SK-N-SH (cell line): ENCODE data around the gene TMED9. TPM values are rescaled to one million over a fixed set of nuclear protein-coding genes. Genes with fewer than 3 reads are reported as not detected.
"Not testable (repeated sequence)": the region's sequence is repeated elsewhere in the genome, so short reads cannot be mapped to it uniquely, and the experiment has no call there.

Source experiments
- CTCF ChIA-PET: fragments of 300-600, 350-600 bp; formaldehyde crosslinking; extraction: SDS; loops from one replicate; lab custom pipeline; 2021; lab: Yijun Ruan, JAX
- POLR2A ChIA-PET: fragments of 350-600 bp; sonication (Branson Sonifier 250); formaldehyde crosslinking; extraction: SDS; loops from one replicate; lab custom pipeline; 2020; ENCODE audit warnings: antibody characterized with exemption, inconsistent platforms; lab: Yijun Ruan, JAX
- DNase-seq: peaks from one replicate; pipeline ENCODE4 v3.0.0; 2012
- H2AFZ ChIP-seq: fragments of 200-600 bp; sonication (generic); 2 replicates; pipeline ENCODE4 v1.8.1; 2016; ENCODE audit warnings: antibody characterized with exemption, mild to moderate bottlenecking, low read depth
- H3F3A ChIP-seq: fragments of 200-600 bp; sonication (generic); replicated peaks from 2 replicates; pipeline ENCODE3; 2016; ENCODE audit warnings: antibody characterized with exemption, mild to moderate bottlenecking; ENCODE audit not compliant: insufficient read depth
- H3K27ac ChIP-seq, 2 experiments: fragments of 200-500 bp in 1 of 2; fragments of 200-600 bp in 1 of 2; sonication (Bioruptor generic) in 1 of 2; sonication (generic), shearing (Covaris generic) in 1 of 2; 2 replicates each; pipeline versions ENCODE4 v1.5.1 to v1.6.1; 2014 to 2016; ENCODE audit warnings: low read depth in 2 of 2, inconsistent platforms in 1 of 2, low read length in 1 of 2, mild to moderate bottlenecking in 1 of 2, mixed read lengths in 1 of 2
- H3K27me3 ChIP-seq: fragments of 200-600 bp; sonication (generic), shearing (Covaris generic); 2 replicates; pipeline ENCODE4 v1.6.1; 2016; ENCODE audit warnings: mixed run types; ENCODE audit not compliant: insufficient read depth
- H3K36me3 ChIP-seq, 2 experiments: fragments of 200-500 bp in 1 of 2; fragments of 200-600 bp in 1 of 2; sonication (Bioruptor generic) in 1 of 2; sonication (generic) in 1 of 2; replicated peaks in 1 of 2; 2 replicates each; pipeline versions ENCODE3 to v1.5.1; 2014 to 2016; ENCODE audit warnings: low read length in 1 of 2, mild to moderate bottlenecking in 1 of 2; ENCODE audit not compliant: insufficient read depth in 2 of 2, control insufficient read depth in 1 of 2
- H3K4me1 ChIP-seq, 2 experiments: fragments of 200-500 bp in 1 of 2; fragments of 200-600 bp in 1 of 2; sonication (Bioruptor generic) in 1 of 2; sonication (generic), shearing (Covaris generic) in 1 of 2; 2 replicates each; pipeline versions ENCODE4 v1.5.1 to v1.6.1; 2014 to 2016; ENCODE audit warnings: low read depth in 1 of 2, low read length in 1 of 2, mixed run types in 1 of 2; ENCODE audit not compliant: insufficient read depth in 2 of 2, control insufficient read depth in 1 of 2
- H3K4me2 ChIP-seq: fragments of 200-600 bp; sonication (generic), shearing (Covaris generic); 2 replicates; pipeline ENCODE4 v1.6.1; 2017; ENCODE audit warnings: mixed run types
- H3K4me3 ChIP-seq, 2 experiments: fragments of 200-500 bp in 1 of 2; fragments of 200-600 bp in 1 of 2; sonication (Bioruptor generic) in 1 of 2; sonication (generic), shearing (Covaris generic) in 1 of 2; 2 replicates each; pipeline versions ENCODE4 v1.5.1 to v1.8.1; 2014 to 2016; ENCODE audit warnings: low read depth in 2 of 2, inconsistent platforms in 1 of 2, low read length in 1 of 2, mild to moderate bottlenecking in 1 of 2, mixed read lengths in 1 of 2, moderate library complexity in 1 of 2
- H3K79me2 ChIP-seq: fragments of 200-600 bp; sonication (generic); 2 replicates; pipeline ENCODE4 v1.8.1; 2017; ENCODE audit warnings: mild to moderate bottlenecking; ENCODE audit not compliant: insufficient read depth
- H3K9ac ChIP-seq: fragments of 200-600 bp; sonication (generic); 2 replicates; pipeline ENCODE4 v1.6.1; 2017; ENCODE audit warnings: mixed run types
- H3K9me2 ChIP-seq: fragments of 200-600 bp; sonication (generic); 2 replicates; pipeline ENCODE4 v1.6.1; 2017; ENCODE audit warnings: mixed run types
- H3K9me3 ChIP-seq: fragments of 200-600 bp; sonication (generic); 2 replicates; pipeline ENCODE4 v1.6.1; 2017; ENCODE audit warnings: mixed run types, mild to moderate bottlenecking, moderate library complexity
- H4K20me1 ChIP-seq: fragments of 200-600 bp; sonication (generic); 2 replicates; pipeline ENCODE4 v1.6.1; 2017; ENCODE audit warnings: mild to moderate bottlenecking, mixed run types; ENCODE audit not compliant: insufficient read depth
- EZH2phosphoT487 ChIP-seq: fragments of 200-600 bp; sonication (generic); IDR thresholded peaks from 2 replicates; pipeline ENCODE4 v1.6.1; 2017; ENCODE audit warnings: low read depth, mixed run types, mild to moderate bottlenecking, antibody characterized with exemption, moderate library complexity, borderline replicate concordance
- JUND ChIP-seq: IDR thresholded peaks from 2 replicates; pipeline ENCODE4 v1.4.0; 2012
- NRF1 ChIP-seq: IDR thresholded peaks from 2 replicates; pipeline ENCODE4 v1.6.1; 2012; ENCODE audit warnings: low read depth, mild to moderate bottlenecking, low read length
- WGBS: methylation state at CpG from one replicate; pipeline ENCODE4 v1.1.6; 2017; ENCODE audit warnings: low lambda C conversion rate; 5-methylcytosine and 5-hydroxymethylcytosine counted together
- polyA plus RNA-seq, 3 experiments: library from polyadenylated mRNA; depleted of rRNA; stranded (reverse); fragments of >200 nt; gene quantifications; 2 replicates each; pipeline ENCODE4 v1.2.3, GENCODE V29; 2012
- TF ChIP-seq, protein P1 (sequence below): IDR thresholded peaks from 2 replicates; pipeline ENCODE4 v1.4.0; 2012; ENCODE audit warnings: low read depth, borderline replicate concordance

Gene TMED9
- polyA plus RNA-seq, 1 of the 3 experiments (the other 2 are of a cell fraction), result 264 TPM

DNA sequence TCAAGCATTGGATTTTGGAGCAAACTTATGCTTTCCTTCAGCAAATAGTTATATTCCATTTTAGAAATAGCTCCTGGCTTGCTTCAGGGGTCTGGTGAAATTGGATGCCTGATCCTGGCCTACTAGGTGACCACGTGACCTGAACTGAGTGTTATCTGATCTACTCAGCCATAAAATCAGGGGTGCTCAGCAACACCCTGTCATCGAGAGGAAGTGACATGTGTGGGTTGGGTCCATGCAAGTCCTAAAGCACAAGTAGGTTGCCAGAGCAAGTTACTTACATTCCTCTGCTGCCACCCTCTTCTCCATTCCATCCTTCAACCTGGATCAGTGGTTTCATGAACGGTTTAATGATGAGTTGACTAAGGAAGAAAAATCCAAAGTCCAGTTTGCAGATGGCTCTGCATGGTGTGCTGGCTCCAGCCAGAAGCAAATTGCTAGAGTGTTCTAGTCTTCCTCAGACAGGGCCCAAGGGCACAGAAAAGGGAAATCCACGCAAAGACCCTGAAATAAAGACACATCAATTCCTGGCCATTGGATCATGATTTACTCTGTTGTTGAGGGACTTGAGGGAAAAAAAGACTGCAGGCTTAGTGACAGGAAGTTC is 34.9 kb upstream of the TMED9 start:
- H2AFZ ChIP-seq, result no peak overlapping the region
- H3K9me2 ChIP-seq, result no peaks in the 10 kb centered on the region
- no peak for DNase-seq
- H3K9ac ChIP-seq, result no peak overlapping the region
- H3K4me2 ChIP-seq, result no peak overlapping the region
- no peaks in the 10 kb centered on the region for H3K27me3 ChIP-seq
- no peak overlapping the region for H3K4me3 ChIP-seq
- CTCF ChIA-PET, result interaction anchor here (1.1 kb wide), 1 partner anchor 153 kb away, joined by 3 read pairs; no protein-coding TSS in a partner anchor
- no peaks in the 10 kb centered on the region for H3K9me3 ChIP-seq
- H3K4me1 ChIP-seq, result peaks cover 0 to 16% of the 10 kb centered on the region in 2 experiments; a peak in 2 of 4 replicates
- H3K79me2 ChIP-seq, result peaks cover 20% of the 10 kb centered on the region
- POLR2A ChIA-PET, result no interaction called here
- TF ChIP-seq NRF1, result no peak
- TF ChIP-seq, protein P1, sequence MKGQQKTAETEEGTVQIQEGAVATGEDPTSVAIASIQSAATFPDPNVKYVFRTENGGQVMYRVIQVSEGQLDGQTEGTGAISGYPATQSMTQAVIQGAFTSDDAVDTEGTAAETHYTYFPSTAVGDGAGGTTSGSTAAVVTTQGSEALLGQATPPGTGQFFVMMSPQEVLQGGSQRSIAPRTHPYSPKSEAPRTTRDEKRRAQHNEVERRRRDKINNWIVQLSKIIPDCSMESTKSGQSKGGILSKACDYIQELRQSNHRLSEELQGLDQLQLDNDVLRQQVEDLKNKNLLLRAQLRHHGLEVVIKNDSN, result peak; percentile 41; the same call in 1 of the 2 replicates
- TF ChIP-seq, all 33 proteins: peak for 1
- WGBS, result 68% methylated on average over 4 of the region's 4 CpGs
- peaks cover 17% of the 10 kb centered on the region for H4K20me1 ChIP-seq
- H3K36me3 ChIP-seq, result peaks cover 1 to 3% of the 10 kb centered on the region in 2 experiments
- H3F3A ChIP-seq, result no peaks in the 10 kb centered on the region
- no peak overlapping the region for H3K27ac ChIP-seq

DNA sequence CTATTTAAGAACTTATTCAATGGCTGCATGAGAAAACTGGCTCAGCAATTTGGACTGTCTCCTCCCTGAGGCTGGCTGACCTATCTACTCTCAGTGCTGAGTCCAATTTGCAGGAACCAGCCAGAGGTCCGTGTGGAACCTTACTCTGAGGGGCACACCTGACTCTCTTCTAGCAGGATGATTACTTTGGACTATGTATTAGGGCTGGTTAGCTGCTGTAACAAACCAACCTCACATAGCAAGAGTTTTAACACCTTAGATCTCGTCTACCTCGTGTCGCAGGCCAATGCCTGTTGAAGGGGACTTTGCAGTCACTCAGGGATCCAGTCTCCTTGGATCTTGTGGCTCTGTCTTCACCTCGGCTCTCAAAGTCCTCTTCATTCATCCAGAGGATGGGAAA is 34.2 kb upstream of the TMED9 start:
- Histone ChIP-seq H4K20me1 (peaks cover 10% of the 10 kb centered on the region), H3K27me3 (no peaks in the 10 kb centered on the region), H3K9me3 (no peaks in the 10 kb centered on the region), H3K4me1 (peaks cover 0 to 11% of the 10 kb centered on the region in 2 experiments; a peak in 2 of 4 replicates), H3K27ac (no peak overlapping the region), H2AFZ (no peak overlapping the region), H3K4me3 (no peak overlapping the region), H3K36me3 (no peaks in the 10 kb centered on the region), H3K4me2 (no peak overlapping the region), H3K9me2 (no peaks in the 10 kb centered on the region), H3K79me2 (peaks cover 13% of the 10 kb centered on the region), H3K9ac (no peak overlapping the region), H3F3A (no peaks in the 10 kb centered on the region)
- 48% methylated on average over 5 of the region's 5 CpGs for WGBS
- POLR2A ChIA-PET, result no interaction called here
- CTCF ChIA-PET, result interaction anchor here (1.1 kb wide), 1 partner anchor 153 kb away, joined by 3 read pairs; no protein-coding TSS in a partner anchor
- DNase-seq, result no peak
- TF ChIP-seq EZH2phosphoT487 (no peak), JUND (no peak)

DNA sequence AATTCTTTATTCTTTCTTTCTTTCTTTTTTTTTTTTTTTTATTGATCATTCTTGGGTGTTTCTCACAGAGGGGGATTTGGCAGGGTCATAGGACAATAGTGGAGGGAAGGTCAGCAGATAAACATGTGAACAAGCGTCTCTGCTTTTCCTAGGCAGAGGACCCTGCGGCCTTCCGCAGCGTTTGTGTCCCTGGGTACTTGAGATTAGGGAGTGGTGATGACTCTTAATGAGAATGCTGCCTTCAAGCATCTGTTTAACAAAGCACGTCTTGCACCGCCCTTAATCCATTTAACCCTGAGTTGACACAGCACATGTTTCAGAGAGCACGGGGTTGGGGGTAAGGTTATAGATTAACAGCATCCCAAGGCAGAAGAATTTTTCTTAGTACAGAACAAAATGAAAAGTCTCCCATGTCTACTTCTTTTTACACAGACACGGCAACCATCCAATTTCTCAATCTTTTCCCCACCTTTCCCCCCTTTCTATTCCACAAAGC is 32.5 kb upstream of the TMED9 start:
- H3K27ac ChIP-seq, H3K4me3 ChIP-seq, H2AFZ ChIP-seq, H3K79me2 ChIP-seq, H3K9ac ChIP-seq, H3K4me1 ChIP-seq, H3K27me3 ChIP-seq, H3K9me2 ChIP-seq, H3F3A ChIP-seq, H4K20me1 ChIP-seq, H3K4me2 ChIP-seq, DNase-seq, POLR2A ChIA-PET, H3K36me3 ChIP-seq, CTCF ChIA-PET, H3K9me3 ChIP-seq: not testable (repeated sequence)
- 66% methylated on average over 8 of the region's 8 CpGs for WGBS
